CD4-positive, alpha-beta T cell treated with Interleukin-21 for 1 hour (primary cell): ENCODE data around the gene BRD1.
"Not testable (repeated sequence)": the region's sequence is repeated elsewhere in the genome, so short reads cannot be mapped to it uniquely, and the experiment has no call there.

ENCODE experiments used
- DNase-seq: peaks from one replicate; pipeline ENCODE4 v3.0.0-alpha.2; 2020

The BRD1 gene

GRCh38 chr22:49825944-49826602 is 1.6 kb downstream of the BRD1 start:
- peak; percentile 62 for DNase-seq

- DNase-seq: no peak
These were observed 2.2 kb downstream of the BRD1 start for GRCh38 chr22:49825436-49825835.

DNA sequence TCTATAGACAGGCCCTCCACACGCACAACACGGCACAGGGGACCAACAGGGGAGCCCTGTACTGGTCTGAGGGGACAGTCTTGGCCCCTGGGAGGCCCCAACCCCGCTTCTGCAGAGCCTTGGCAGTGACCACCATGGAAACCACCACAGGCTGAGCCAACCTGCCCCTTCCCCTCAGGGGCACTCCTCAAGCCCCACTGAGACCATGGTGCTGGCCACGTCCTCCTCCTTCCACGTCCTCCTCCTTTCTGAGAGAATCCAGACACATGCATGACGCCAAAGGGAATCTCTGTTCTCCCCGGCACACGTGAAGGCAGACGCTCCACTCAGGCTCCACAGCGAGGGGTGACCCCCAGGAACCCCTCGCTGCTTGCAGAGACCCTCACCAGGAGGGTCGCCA is 2.7 kb downstream of the BRD1 start:
- no peak for DNase-seq

- DNase-seq: no peak
These were observed 3.3 kb downstream of the BRD1 start for GRCh38 chr22:49824185-49824925.

DNA sequence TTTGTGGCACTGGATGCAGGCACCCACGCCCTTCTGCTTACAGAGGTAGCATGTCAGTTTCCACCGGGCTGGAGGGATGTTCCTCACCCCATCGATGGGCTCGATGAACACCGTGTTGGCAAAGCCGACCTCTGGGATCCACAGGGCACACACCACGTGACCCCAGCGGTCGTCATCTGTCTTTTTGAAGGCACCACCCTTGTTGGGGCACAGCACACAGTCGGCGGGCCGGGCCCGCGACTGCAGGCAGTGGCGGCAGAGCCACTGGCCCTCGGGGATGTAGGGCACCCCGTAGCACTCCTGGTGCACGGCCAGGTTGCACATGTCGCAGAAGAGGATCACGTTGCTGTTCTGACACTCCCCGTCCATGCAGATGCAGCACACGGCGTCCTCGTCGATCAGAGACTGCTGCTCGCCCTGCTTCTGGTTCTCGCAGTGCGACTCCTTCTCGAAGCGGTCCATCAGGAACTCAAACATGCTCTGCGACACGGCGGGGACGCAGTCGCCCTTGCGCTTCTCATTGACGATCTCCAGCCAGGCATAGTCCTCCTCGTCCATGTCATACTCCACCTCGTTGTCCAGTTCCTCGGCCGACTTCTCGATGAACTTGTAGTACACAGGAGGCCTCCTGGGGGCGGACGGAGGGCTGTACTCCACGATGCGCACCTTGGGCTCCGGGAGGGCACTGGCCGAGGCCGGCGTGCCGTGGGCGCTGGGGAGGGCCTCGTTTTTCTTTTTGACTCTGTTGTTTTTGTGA is 4.2 kb downstream of the BRD1 start:
- no peak for DNase-seq

GRCh38 chr22:49821741-49822140 is 5.9 kb downstream of the BRD1 start:
- not testable (repeated sequence) for DNase-seq

DNA sequence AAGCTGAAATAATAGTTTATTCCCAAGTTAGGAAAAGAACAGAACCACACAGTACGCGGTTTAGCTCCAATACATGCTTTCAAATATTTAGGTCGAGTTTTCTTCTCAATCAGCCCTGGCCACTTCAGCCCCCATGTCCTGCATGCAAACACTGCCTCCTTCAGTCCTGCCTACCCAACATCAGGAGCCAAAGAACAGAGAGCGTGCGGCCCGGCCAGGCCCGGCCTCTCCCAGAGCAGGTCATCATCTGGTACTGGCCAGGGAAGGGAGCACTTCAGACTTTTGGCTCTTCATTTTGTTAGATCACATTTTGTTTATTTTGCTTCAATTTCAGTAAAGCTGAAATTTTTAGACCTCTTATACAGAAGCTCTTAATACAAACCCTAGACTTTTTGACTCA is 6.7 kb downstream of the BRD1 start:
- no peak for DNase-seq

GRCh38 chr22:49817359-49817758 is 10.3 kb downstream of the BRD1 start:
- DNase-seq: no peak

DNA sequence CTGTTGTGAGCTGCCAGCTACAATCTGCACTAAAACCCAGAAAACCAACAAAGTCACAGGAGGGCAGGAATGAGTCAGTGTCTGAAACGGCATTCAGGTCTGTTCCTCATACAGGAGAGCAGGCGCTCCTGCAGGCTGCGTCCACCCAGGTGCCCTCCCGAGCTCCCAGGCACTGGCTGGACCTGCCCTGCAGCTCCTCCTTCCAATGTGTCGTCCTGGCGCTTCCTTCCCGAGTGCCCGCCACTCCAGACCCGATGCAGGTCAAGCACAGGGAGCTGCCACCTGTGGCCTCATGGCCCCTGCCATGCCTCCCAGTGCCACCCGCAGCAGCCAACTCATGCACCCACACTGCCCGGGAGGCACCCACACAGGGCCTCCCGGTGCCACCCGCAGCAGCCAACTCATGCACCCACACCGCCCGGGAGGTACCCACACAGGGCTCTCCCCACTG is 12.0 kb downstream of the BRD1 start:
- no peak for DNase-seq

DNA sequence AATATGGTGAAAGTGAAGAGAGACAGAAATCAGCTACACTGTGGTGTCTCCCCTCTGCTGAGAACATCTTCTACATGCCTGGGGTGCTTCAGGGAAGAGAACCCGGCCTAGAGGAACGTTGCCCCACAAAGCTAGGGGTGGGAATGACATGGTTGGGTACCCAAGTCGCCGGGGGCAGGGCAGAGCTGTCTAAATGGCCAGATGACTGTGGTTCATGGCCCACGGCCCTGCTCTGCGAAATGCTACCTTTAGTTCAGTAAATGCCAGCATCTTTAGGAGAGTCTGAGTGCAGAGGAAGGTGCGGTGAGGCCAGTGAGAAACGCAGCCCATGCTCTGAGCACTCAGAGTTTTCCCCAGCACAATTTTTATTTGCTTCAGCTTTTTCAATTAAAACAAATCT is 12.8 kb downstream of the BRD1 start:
- no peak for DNase-seq

DNA sequence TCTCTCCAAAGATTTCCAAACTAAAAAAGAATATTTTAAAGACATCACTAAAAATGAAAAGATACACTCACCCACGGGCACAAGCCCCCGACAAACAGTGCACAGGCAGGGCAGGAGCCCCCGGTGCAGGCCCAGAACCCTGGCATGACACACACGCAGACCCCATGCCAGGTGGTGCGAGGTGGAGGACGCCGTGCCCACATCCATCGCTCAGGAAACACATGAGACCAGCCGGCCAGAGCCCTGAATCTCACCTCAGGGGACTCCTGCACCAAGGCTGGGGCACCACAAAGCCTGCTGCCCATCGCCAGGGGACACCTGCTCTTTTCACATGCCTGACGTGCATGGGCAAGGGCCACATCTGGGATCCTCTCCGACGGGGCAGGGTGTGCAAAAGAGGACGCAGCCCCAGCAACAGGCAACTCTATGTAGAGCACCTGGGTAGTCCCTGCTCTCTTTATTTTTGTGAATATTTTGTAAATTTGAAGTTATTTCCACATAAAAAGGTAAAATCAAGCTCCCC is 13.4 kb downstream of the BRD1 start:
- no peak for DNase-seq

DNA sequence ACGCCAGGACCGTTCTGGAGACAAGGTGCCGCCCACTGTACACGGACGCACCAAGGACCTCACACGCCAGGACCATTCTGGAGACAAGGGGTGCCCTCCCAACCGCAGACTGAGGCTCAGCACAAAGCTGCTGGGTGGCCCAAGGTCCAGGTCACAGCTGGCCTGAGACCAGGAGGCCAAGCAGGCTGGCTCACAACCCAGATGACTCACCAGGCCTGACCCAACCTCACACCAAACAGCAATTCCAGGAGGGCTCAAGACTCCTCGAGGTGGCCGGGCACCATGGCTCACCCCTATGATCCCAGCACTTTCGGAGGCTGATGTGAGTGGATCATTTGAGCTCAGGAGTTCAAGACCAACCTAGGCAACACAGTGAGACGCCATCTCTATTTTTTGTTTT is 14.8 kb downstream of the BRD1 start:
- no peak for DNase-seq

- DNase-seq: no peak
These were observed 16.5 kb downstream of the BRD1 start for GRCh38 chr22:49811020-49811791.

GRCh38 chr22:49810363-49811019 is 17.2 kb downstream of the BRD1 start:
- no peak for DNase-seq

- peak; percentile 57 for DNase-seq
These were observed 19.6 kb downstream of the BRD1 start for GRCh38 chr22:49807780-49808708.

- no peak for DNase-seq
These were observed 20.5 kb downstream of the BRD1 start for GRCh38 chr22:49807129-49807528.

DNA sequence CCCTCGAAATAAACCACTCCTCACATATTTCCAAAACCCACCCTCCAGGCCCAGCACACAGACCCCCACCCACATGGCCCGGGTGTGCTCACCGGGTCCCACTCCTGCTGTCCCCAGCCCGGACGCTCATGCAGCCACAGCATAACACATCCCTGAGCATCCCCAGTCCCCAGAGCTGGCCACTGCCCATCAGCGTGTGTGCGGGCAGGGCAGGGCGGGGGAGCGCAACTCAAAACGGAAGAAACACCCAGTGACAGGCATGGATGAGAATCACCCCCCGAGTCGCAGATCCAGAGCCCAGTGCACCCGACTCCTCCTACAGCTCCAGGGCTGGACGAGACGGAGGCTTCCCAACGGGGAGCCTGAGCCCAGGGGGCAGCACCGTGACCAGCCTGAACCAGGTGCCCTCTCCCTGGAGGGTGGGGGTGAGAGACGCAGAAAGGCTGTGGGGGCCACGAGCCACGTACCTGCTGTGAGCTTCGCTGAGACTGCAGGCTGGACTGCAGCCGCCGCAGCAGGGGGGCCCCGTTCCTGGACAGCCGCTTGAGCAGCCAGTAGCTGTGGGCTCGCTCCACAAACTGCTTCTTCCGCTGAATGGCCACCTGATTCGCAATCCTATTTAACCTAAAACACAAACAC is 23.8 kb downstream of the BRD1 start:
- DNase-seq: no peak

GRCh38 chr22:49803134-49803533 is 24.5 kb downstream of the BRD1 start:
- DNase-seq: no peak

GRCh38 chr22:49801391-49802060 is 26.1 kb downstream of the BRD1 start:
- no peak for DNase-seq
